Omental fat pad (tissue), 4 donors: Measurements from ENCODE around the gene CEACAM3. TPM values are rescaled to one million over a fixed set of nuclear protein-coding genes. Genes with fewer than 3 reads are reported as not detected.

Experiments used
- ATAC-seq: fragments of 150-250 bp; one replicate; pipeline ENCODE4 v1.9.1; 2016; ENCODE audit warnings: mild to moderate bottlenecking, moderate library complexity; ENCODE audit not compliant: low FRiP score
- DNase-seq: peaks from one replicate; pipeline ENCODE4 v3.0.0-alpha.2; 2019; ENCODE audit warnings: low spot score
- CTCF ChIP-seq, 3 donors: fragments of 450-650 bp; IDR thresholded peaks; one replicate each; pipeline ENCODE4 v1.5.1; 2016 to 2017; ENCODE audit warnings: antibody characterized with exemption in 3 of 3, mild to moderate bottlenecking in 3 of 3, moderate library complexity in 2 of 3
- total RNA-seq, 4 donors: library from RNA; depleted of rRNA; stranded (reverse); fragments of >200 nt; gene quantifications; one replicate each; pipeline ENCODE4 v1.1.0, GENCODE V29; 2016

The CEACAM3 gene
- total RNA-seq, 4 donors from 2014 or later, result 20.3 TPM; not detected in 3

DNA sequence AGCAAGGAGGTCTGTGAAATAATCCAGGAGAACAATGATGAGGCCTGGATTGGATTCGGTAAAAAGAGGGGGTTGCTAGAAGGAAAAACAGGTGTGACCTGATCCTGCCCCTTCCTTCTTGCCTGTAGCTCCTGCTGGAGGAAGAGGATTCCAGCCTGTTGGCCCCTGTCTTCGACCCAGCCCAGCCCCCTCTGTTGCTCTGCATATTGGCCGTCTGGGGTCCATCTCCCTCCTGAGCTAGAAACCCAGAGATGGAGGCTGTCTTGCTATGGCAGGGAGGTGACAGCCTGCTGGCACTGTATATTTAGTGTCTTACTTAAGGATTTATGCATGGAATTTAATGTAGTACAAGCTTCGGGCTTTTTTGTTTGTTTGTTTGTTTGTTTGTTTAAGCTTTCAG, 55.1 kb downstream of the CEACAM3 start:
- ATAC-seq, result no peak
- DNase-seq, result no peak
- no peak for TF ChIP-seq CTCF (IDR thresholded peaks at IDR 0.05)

DNA sequence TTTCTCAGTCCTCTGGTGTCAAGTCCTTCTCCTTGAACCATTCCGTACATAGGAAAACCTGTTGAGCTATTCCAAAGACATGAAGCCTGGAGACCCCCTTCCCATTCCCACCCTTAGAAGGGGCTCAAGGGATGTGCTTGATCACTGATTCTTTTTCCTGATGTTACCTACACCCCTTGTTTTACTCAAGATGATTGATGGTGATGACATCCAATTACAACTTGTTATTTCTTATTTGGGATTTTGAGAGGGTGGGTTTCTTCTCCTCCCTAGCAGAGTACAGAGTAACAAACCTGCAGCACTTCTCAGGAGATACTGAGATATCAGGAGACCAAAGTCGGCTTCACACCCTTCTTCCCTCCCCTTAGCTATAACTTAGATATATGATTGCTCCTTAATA, 57.0 kb downstream of the CEACAM3 start:
- DNase-seq (no peak), ATAC-seq (no peak)
- no peak for TF ChIP-seq CTCF (IDR thresholded peaks at IDR 0.05)

- DNase-seq (no peak), ATAC-seq (no peak)
- TF ChIP-seq CTCF (IDR thresholded peaks at IDR 0.05), result no peak
These were observed 57.4 kb downstream of the CEACAM3 start for GRCh38 chr19:41853768-41854167.

GRCh38 chr19:41859213-41859617, 62.8 kb downstream of the CEACAM3 start:
- no peak for ATAC-seq
- DNase-seq, result no peak

GRCh38 chr19:41859618-41860418, 63.4 kb downstream of the CEACAM3 start, which contains the start of gene RPS19:
Gene RPS19 (plus strand): TSS chr19:41860255. CDS start chr19:41860775, 520 bp downstream.
- ATAC-seq (peak; percentile 94), DNase-seq (peak; percentile 99)
- peak in 1 of 3 donors; percentile 65 for TF ChIP-seq CTCF (IDR thresholded peaks at IDR 0.05)

More at GRCh38 chr19:41859213-41859617, 62.8 kb downstream of the CEACAM3 start:
- TF ChIP-seq CTCF (IDR thresholded peaks at IDR 0.05), result no peak

DNA sequence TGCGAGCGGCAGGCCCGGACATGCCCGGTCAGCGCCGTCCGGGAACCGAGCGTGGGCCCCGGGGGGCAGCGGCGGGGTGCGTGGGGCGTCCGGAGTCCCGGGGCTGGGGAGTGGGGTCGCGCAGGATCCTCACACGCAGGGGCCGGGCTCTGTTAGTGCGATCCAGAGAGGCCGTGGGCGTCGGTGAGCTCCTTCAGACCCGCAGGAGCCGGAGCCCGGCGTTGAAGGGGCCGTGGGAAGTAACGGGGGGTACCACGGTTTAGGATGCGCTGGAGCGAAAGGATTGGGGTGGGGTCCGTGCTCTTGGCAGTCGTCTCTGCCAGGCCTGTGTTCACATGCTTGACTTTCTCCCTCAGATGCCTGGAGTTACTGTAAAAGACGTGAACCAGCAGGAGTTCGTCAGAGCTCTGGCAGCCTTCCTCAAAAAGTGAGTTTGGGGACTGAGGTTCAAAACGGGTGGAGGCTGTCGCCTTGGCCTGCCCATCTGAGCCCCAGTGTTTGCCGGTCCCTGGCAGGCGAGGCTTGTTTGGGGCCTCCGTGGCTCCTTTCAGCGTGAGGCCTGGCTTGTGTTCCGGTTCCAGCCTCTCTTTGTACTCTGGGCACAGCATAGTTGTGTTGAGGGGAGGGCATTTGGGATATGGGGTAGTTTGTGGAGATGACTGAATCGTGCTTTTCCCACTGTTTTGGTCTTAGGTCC, 64.2 kb downstream of the CEACAM3 start:
- ATAC-seq, result no peak
- TF ChIP-seq CTCF (IDR thresholded peaks at IDR 0.05), result no peak
- no peak for DNase-seq

Other genes with a start within 250 kb of the CEACAM3 start
- gene CEACAM21, start 220.4 kb upstream of the CEACAM3 start, total RNA-seq, result 1 to 10 TPM in 2 of 4 donors, under 1 TPM in 2; 0.37 to 3.5 (median 1.4) TPM
- 1 to 10 TPM in 3 of 4 donors, not detected in 1; 1.7 to 9.0 (median 2.6) TPM for gene CEACAM4, start 169.5 kb upstream of the CEACAM3 start, total RNA-seq
- gene CEACAM7, start 108.3 kb upstream of the CEACAM3 start, total RNA-seq, result not detected
- not detected for gene CEACAM5, start 88.0 kb upstream of the CEACAM3 start, total RNA-seq
- under 1 TPM in 1 of 4 donors, not detected in 3; 0.19 TPM for gene CEACAM6, start 41.1 kb upstream of the CEACAM3 start, total RNA-seq
- not detected for gene LYPD4, start 48.1 kb downstream of the CEACAM3 start, total RNA-seq
- gene DMRTC2, start 48.5 kb downstream of the CEACAM3 start, total RNA-seq, result not detected
- gene RPS19, start 63.7 kb downstream of the CEACAM3 start, total RNA-seq, result 100 to 1,000 TPM; 559 to 757 (median 617) TPM
- gene CD79A, start 80.7 kb downstream of the CEACAM3 start, total RNA-seq, result 1 to 10 TPM in 1 of 4 donors, under 1 TPM in 1, not detected in 2; 0.72 to 1.8 TPM
- gene ARHGEF1, start 86.6 kb downstream of the CEACAM3 start, total RNA-seq, result 100 to 1,000 TPM in 1 of 4 donors, 10 to 100 TPM in 3; 53.1 to 129 (median 72.0) TPM
- under 1 TPM in 1 of 4 donors, not detected in 3; 0.25 TPM for gene ERFL, start 131.9 kb downstream of the CEACAM3 start, total RNA-seq
- 100 to 1,000 TPM; 132 to 192 (median 167) TPM for gene RABAC1, start 162.7 kb downstream of the CEACAM3 start, total RNA-seq
- gene ATP1A3, start 197.6 kb downstream of the CEACAM3 start, total RNA-seq, result under 1 TPM in 2 of 4 donors, not detected in 2; 0.13 to 0.28 TPM